Mucosa of gallbladder (tissue), 1 donor: Measurements from ENCODE around the gene OR52N1. TPM values are rescaled to one million over a fixed set of nuclear protein-coding genes. Genes with fewer than 3 reads are reported as not detected.

Source experiments
- DNase-seq: peaks from one replicate; pipeline ENCODE4 v3.0.0-alpha.2; 2020; ENCODE audit warnings: low spot score
- total RNA-seq: library from RNA; stranded (reverse); gene quantifications from one replicate; pipeline ENCODE4 v1.2.1, GENCODE V29; 2021
- donor health status: DM: no; HTN: no; CAD: no.

The OR52N1 gene
- total RNA-seq = not detected

- no peak for DNase-seq
Measured at GRCh38 chr11:5791165-5791564, at the start of gene OR52N1. Gene OR52N1, minus strand, starts transcription at chr11:5791265. Its CDS starts 2,449 bp downstream, at chr11:5788816.

- no peak for DNase-seq
Measured at GRCh38 chr11:5837695-5838094, 46.6 kb upstream of the OR52N1 start.

GRCh38 chr11:5833446-5833845 lies 42.4 kb upstream of the OR52N1 start:
- no peak for DNase-seq

GRCh38 chr11:5831196-5831829 lies 40.2 kb upstream of the OR52N1 start:
- DNase-seq = no peak

- no peak for DNase-seq
Measured at GRCh38 chr11:5818245-5818886, 27.3 kb upstream of the OR52N1 start.

GRCh38 chr11:5815534-5815933 lies 24.5 kb upstream of the OR52N1 start:
- no peak for DNase-seq

- DNase-seq = no peak
Measured at GRCh38 chr11:5809905-5810795, 19.1 kb upstream of the OR52N1 start.

- DNase-seq = no peak
Measured at GRCh38 chr11:5809122-5809519, 18.1 kb upstream of the OR52N1 start.

- DNase-seq = peak; percentile 85
Measured at GRCh38 chr11:5808500-5809121, 17.5 kb upstream of the OR52N1 start, which contains the start of gene OR52N2. Gene OR52N2, plus strand, starts transcription at chr11:5808924. Its CDS starts 11,412 bp downstream, at chr11:5820336.

GRCh38 chr11:5807580-5807979 lies 16.5 kb upstream of the OR52N1 start:
- DNase-seq = no peak

GRCh38 chr11:5803982-5804381 lies 12.9 kb upstream of the OR52N1 start:
- DNase-seq = no peak

- DNase-seq = no peak
Measured at GRCh38 chr11:5796541-5796940, 5.5 kb upstream of the OR52N1 start.

GRCh38 chr11:5783255-5783654 lies 7.8 kb downstream of the OR52N1 start, which contains the start of gene OR52N5:
Gene OR52N5, minus strand, starts transcription at chr11:5783355. Its CDS starts 4,721 bp downstream, at chr11:5778634.
- no peak for DNase-seq

GRCh38 chr11:5767056-5767455 lies 24.0 kb downstream of the OR52N1 start:
- no peak for DNase-seq

- no peak for DNase-seq
Measured at GRCh38 chr11:5753943-5754342, 37.1 kb downstream of the OR52N1 start, which contains the start of gene OR52N4. Gene OR52N4, plus strand, starts transcription at chr11:5754243. Its CDS starts 498 bp downstream, at chr11:5754741.

GRCh38 chr11:5749836-5750235 lies 41.2 kb downstream of the OR52N1 start:
- DNase-seq = no peak

GRCh38 chr11:5746614-5747013 lies 44.5 kb downstream of the OR52N1 start:
- DNase-seq = no peak

- DNase-seq = no peak
Measured at GRCh38 chr11:5738431-5738830, 52.6 kb downstream of the OR52N1 start.

- no peak for DNase-seq
Measured at GRCh38 chr11:5737670-5738392, 53.2 kb downstream of the OR52N1 start.

GRCh38 chr11:5737091-5737490 lies 54.0 kb downstream of the OR52N1 start:
- DNase-seq = no peak
